PFSK-1 (cell line): ENCODE results near the gene GPR89B. TPM values are rescaled to one million over a fixed set of nuclear protein-coding genes. Genes with fewer than 3 reads are reported as not detected.

Source experiments
- FOXP2 ChIP-seq: optimal IDR thresholded peaks from 2 replicates; pipeline ENCODE3; 2011; ENCODE audit warnings: borderline replicate concordance, control low read depth, inconsistent platforms; ENCODE audit not compliant: insufficient read depth; ENCODE audit errors: extremely low read length, extremely low read depth
- POLR2AphosphoS5 ChIP-seq: IDR thresholded peaks from 2 replicates; pipeline ENCODE4 v1.6.1; 2012; ENCODE audit warnings: low read depth, mild to moderate bottlenecking, control low read depth, low read length, moderate library complexity
- SIN3A ChIP-seq: IDR thresholded peaks from 2 replicates; pipeline ENCODE4 v1.6.1; 2012; ENCODE audit warnings: mild to moderate bottlenecking, low read length, moderate library complexity, borderline replicate concordance; ENCODE audit not compliant: insufficient read depth
- TAF1 ChIP-seq: IDR thresholded peaks from 2 replicates; pipeline ENCODE4 v1.6.1; 2012; ENCODE audit warnings: low read length, control low read depth, borderline replicate concordance; ENCODE audit not compliant: insufficient read depth
- polyA plus RNA-seq: library from polyadenylated mRNA; unstranded; fragments of >200 nt; gene quantifications from one replicate; pipeline ENCODE4 v1.2.1, GENCODE V29; 2012; ENCODE audit warnings: low read depth, missing spikeins; ENCODE audit not compliant: insufficient read length
- TF ChIP-seq, protein P1 (sequence below), 2 experiments: IDR thresholded peaks; 2 replicates each; pipeline versions ENCODE4 v1.6.1 to v1.8.0; 2011 to 2012; ENCODE audit warnings: low read depth in 2 of 2, low read length in 2 of 2, control low read depth in 1 of 2, inconsistent platforms in 1 of 2, mild to moderate bottlenecking in 1 of 2, moderate library complexity in 1 of 2; ENCODE audit not compliant: insufficient read depth in 1 of 2

GPR89B gene
- 2.9 TPM for polyA plus RNA-seq

GRCh38 chr1:147928236-147929132 is at the start of gene GPR89B:
TSS of gene GPR89B (plus strand) at chr1:147928420. CDS start at chr1:147928537, 117 bp downstream.
- peak; percentile 81 for TF ChIP-seq POLR2AphosphoS5
- TF ChIP-seq TAF1 = peak; percentile 73; the same call in 1 of the 2 replicates

DNA sequence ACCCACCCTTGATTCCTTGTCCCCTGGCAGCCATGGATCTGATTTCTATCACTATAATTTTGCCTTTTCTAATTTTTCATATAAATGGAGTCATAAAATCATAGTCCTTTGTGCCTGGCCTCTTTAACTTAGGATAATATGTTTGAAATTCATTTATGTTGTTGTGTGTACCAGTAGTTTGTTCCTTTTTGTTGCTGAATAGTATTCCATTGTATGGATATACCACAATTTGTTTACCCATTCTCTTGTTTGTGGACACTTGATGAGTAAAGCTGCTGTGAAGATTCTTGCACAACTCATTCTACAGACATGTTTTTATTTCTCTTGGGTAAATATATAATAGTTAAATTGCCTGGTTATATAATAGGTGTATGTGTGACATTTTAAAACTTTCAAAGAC is 48.3 kb upstream of the GPR89B start:
- TF ChIP-seq SIN3A (no peak), POLR2AphosphoS5 (no peak)

GRCh38 chr1:147882535-147882934 is 45.7 kb upstream of the GPR89B start:
- TF ChIP-seq SIN3A (no peak), POLR2AphosphoS5 (no peak), TAF1 (no peak)

GRCh38 chr1:147890177-147890790 is 37.9 kb upstream of the GPR89B start:
- TF ChIP-seq FOXP2 (no peak), POLR2AphosphoS5 (no peak), TAF1 (no peak)
- TF ChIP-seq, protein P1, sequence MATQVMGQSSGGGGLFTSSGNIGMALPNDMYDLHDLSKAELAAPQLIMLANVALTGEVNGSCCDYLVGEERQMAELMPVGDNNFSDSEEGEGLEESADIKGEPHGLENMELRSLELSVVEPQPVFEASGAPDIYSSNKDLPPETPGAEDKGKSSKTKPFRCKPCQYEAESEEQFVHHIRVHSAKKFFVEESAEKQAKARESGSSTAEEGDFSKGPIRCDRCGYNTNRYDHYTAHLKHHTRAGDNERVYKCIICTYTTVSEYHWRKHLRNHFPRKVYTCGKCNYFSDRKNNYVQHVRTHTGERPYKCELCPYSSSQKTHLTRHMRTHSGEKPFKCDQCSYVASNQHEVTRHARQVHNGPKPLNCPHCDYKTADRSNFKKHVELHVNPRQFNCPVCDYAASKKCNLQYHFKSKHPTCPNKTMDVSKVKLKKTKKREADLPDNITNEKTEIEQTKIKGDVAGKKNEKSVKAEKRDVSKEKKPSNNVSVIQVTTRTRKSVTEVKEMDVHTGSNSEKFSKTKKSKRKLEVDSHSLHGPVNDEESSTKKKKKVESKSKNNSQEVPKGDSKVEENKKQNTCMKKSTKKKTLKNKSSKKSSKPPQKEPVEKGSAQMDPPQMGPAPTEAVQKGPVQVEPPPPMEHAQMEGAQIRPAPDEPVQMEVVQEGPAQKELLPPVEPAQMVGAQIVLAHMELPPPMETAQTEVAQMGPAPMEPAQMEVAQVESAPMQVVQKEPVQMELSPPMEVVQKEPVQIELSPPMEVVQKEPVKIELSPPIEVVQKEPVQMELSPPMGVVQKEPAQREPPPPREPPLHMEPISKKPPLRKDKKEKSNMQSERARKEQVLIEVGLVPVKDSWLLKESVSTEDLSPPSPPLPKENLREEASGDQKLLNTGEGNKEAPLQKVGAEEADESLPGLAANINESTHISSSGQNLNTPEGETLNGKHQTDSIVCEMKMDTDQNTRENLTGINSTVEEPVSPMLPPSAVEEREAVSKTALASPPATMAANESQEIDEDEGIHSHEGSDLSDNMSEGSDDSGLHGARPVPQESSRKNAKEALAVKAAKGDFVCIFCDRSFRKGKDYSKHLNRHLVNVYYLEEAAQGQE (IDR thresholded peaks at IDR 0.05; ENCODE audit: insufficient read depth in 1 of 2, low read depth in 2 of 2, low read length in 2 of 2) = no peak

DNA sequence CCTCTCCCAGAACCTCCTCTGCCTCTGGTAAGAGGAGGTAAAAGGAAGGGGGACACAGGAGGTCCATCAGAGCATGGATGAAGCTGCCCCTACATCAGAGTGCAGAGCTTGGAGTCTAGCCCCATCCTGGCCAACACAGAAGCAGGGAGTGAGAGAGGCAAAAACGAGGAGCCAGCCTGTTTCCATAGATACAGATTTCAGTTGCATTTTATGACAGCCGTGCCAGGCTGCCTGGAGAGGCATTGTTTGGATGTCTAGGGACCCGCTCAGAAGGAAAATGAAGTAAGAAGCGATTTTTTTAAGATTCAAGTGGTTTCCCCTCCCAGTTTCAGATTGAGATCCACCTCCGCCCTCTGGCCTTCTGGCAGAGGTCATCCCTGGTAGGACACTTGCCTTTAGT is 37.1 kb upstream of the GPR89B start:
- TF ChIP-seq SIN3A (no peak), POLR2AphosphoS5 (no peak), FOXP2 (no peak), TAF1 (no peak)
- TF ChIP-seq, protein P1 (IDR thresholded peaks at IDR 0.05; ENCODE audit: insufficient read depth in 1 of 2, low read depth in 2 of 2, low read length in 2 of 2) = no peak

- TF ChIP-seq FOXP2 = no peak
- TF ChIP-seq POLR2AphosphoS5 = no peak
- no peak for TF ChIP-seq TAF1
- TF ChIP-seq, protein P1 (IDR thresholded peaks at IDR 0.05; ENCODE audit: insufficient read depth in 1 of 2, low read depth in 2 of 2, low read length in 2 of 2) = no peak
- no peak for TF ChIP-seq SIN3A
Observed at GRCh38 chr1:147892216-147892615, 36.0 kb upstream of the GPR89B start.
